PC-9 (cell line): ENCODE results near the gene E2F1.

Source experiments
- CTCF ChIP-seq: fragments of 200-600 bp; sonication (generic); conservative IDR thresholded peaks from 2 replicates; pipeline ENCODE4 v1.6.1; 2017; ENCODE audit warnings: mixed run types, antibody characterized with exemption, mild to moderate bottlenecking, moderate library complexity
- EZH2 ChIP-seq: fragments of 200-600 bp; sonication (generic); IDR thresholded peaks from 2 replicates; pipeline ENCODE4 v1.8.0; 2017; ENCODE audit warnings: antibody characterized with exemption, low read depth

- TF ChIP-seq CTCF (no peak), EZH2 (no peak)
Measured at GRCh38 chr20:33703498-33704137, 17.4 kb upstream of the E2F1 start.
